ENCODE results near the gene MRPS26.
"Not testable (repeated sequence)": the region's sequence is repeated elsewhere in the genome, so short reads cannot be mapped to it uniquely, and the experiment has no call there.

The MRPS26 gene

GRCh38 chr20:3042625-3043024 lies 3.2 kb upstream of the MRPS26 start:
- no peak for DNase-seq (ENCODE audit: low spot score)

- no peak for DNase-seq (ENCODE audit: low spot score)
These were observed 2.5 kb upstream of the MRPS26 start, which contains the start of gene GNRH2 for GRCh38 chr20:3043322-3043721. GNRH2 (plus strand) TSS chr20:3043622; CDS start chr20:3044415, 793 bp downstream.

GRCh38 chr20:3044336-3044965 lies 1.4 kb upstream of the MRPS26 start:
- DNase-seq (ENCODE audit: low spot score): no peak

GRCh38 chr20:3045042-3045815 lies 623 bp upstream of the MRPS26 start:
- peak; percentile 89 for DNase-seq (ENCODE audit: low spot score)

GRCh38 chr20:3046677-3047462 lies 1.0 kb downstream of the MRPS26 start:
- DNase-seq (ENCODE audit: low spot score): no peak

DNA sequence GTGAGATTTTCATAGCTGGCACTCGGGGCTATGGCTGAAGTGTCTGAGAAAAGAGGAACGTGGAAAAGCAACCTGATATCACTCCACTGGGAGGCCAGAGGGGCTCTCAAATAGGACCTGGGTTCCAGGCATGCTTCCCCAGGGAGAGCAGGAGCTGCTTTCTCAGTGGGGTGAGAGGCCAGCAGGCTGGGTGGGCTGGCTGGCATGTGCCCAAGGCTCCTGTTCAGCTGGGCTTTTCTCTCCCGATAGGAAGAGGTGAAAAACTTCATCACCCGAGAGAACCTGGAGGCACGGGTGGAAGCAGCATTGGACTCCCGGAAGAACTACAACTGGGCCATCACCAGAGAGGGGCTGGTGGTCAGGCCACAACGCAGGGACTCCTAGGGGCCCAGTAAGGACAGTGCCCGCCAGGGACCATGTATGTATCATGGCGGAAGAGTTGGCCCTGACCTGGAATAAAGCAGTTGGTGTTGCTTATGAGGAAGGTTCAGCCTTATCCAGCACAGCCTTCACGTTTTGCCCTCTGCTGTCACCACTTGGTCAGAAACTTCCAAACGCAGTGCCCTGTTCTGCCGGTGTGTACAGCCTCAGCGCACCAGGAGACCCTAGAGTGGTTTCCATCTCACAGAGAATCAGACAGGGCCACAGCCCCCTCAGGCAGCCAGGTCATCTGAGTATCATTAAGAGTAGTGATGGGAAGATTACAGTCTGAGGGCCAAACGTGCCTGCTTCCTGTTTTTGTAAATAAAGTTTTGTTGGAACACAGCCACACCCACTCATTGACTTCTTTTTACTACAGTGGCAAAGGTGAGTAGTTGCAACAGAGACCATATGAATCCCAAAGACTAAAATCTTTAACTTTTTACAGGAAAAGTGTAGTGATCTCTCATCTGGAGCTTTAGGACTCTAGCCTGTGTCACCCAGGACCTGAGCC lies 1.9 kb downstream of the MRPS26 start:
- no peak for DNase-seq (ENCODE audit: low spot score)

GRCh38 chr20:3051385-3052019 lies 5.7 kb downstream of the MRPS26 start:
- no peak for DNase-seq (ENCODE audit: low spot score)

DNA sequence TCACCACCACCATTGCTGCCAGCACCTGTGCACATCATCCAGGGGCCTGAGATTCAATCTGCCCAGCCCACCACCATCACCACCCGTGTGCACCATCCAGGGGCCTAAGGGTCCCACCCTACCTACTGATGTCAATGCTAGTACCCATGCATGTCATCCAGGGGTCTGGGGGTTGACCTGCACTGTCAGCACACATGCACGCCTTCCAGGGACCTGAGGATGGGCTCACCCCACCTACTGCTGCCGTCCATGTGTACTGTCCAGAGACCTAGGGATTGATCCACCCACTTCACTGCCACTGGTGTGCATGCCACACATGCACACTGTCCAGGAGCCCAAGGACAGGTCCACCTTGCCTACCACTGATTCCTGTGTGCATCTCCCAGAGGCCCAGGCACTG lies 13.6 kb downstream of the MRPS26 start:
- DNase-seq (ENCODE audit: low spot score): no peak

GRCh38 chr20:3064119-3064518 lies 18.3 kb downstream of the MRPS26 start:
- DNase-seq (ENCODE audit: low spot score): not testable (repeated sequence)

DNA sequence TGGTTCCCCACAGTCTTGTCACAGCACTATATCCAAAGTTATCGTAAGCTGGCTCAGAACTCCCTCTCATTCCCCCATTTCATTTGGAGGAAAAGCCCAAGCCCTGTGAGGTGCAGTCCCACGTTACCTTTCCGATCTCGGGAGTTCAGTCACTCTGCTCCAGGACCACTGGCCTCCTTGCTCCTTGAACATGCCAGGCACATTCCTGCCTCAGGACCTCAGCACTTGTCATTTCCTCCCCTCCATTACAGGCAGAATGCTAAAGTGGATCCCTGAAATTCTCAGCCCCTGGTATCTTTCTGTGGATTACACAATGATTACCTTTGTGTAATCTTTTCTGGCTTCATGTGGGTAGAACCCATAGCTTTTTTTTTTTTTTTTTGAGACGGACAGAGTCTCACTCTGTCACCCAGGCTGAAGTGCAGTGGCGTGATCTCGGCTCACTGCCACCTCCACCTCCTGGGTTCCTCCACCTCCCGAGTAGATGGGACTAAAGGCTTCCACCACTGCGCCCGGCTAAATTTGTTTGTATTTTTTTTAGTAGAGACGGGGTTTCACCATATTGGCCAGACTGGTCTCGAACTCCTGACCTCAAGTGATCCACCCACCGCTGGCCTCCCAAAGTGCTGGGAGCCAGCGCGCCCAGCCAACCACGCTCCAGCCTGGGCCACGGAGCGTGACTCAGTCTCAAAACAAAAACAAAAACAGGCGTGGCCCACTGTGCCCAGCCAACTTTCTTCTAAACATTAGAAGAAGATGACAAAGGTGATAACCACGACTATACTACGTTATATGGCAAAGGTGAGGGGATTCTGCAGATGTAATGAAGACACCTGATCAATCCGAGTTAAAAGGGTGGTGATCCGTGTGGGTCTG lies 21.5 kb downstream of the MRPS26 start:
- DNase-seq (ENCODE audit: low spot score): no peak

GRCh38 chr20:3068075-3068474 lies 22.2 kb downstream of the MRPS26 start:
- peak; percentile 3 for DNase-seq (ENCODE audit: low spot score)

DNA sequence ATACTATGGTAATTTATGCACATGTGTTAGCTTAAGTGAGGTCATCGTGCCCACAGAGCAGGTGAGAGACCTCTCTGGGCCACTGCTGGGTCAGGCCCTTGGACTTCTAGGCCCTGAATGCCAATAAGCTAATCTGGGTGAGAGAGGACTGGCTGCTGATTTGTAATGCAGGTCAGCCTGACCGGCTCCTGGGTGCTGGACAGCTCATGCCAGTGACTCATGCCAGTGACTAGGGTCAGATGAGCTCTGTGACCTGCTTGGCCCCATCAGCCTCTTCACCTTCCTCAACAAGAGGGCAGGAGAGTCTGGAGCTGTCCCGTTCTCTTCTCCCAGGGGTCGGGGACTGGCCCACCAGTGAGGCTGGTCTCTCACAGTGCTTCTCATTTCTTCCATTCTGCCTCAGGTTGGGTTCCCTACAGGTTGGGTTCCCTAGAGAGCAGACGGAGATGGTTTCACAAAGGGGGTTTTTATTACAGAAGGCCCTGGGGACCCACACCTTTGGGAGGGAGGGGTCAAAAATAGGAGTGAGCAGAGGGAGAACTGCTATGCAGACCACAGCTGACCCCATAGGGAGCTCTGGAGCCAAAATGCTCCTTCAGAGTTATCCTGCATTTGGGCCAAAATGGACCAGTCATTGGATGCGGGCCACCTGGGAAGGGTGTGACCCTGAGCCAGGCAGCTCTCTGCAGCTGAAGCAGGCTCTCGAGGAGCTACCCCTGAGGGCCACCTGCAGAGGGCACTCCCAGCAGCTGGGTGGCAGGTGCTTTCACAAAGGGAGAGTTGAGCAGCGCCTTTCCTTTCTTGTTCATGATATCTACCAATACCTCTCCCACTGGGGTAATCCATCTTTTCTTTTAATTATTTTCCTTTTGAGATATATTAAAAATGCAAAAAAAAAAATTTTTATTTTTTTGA lies 23.4 kb downstream of the MRPS26 start:
- no peak for DNase-seq (ENCODE audit: low spot score)

GRCh38 chr20:3070725-3071124 lies 24.9 kb downstream of the MRPS26 start:
- DNase-seq (ENCODE audit: low spot score): no peak

DNA sequence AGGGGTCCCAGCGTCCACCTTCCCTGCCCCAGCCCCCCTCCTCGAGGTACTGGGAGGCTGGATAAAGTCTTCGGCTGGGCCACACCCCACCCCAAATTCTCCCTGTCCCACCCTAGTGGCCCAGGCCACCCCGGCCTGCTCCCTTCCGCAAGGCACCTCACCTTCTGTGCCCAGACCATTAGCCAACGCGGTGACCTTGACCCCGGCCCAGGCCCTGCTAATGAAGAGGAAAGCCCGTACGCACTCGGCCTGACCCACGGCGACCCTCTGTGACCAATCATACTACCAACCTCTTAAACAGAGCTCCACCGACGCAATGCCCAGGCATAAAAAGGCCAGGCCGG lies 25.4 kb downstream of the MRPS26 start:
- DNase-seq (ENCODE audit: low spot score): no peak

DNA sequence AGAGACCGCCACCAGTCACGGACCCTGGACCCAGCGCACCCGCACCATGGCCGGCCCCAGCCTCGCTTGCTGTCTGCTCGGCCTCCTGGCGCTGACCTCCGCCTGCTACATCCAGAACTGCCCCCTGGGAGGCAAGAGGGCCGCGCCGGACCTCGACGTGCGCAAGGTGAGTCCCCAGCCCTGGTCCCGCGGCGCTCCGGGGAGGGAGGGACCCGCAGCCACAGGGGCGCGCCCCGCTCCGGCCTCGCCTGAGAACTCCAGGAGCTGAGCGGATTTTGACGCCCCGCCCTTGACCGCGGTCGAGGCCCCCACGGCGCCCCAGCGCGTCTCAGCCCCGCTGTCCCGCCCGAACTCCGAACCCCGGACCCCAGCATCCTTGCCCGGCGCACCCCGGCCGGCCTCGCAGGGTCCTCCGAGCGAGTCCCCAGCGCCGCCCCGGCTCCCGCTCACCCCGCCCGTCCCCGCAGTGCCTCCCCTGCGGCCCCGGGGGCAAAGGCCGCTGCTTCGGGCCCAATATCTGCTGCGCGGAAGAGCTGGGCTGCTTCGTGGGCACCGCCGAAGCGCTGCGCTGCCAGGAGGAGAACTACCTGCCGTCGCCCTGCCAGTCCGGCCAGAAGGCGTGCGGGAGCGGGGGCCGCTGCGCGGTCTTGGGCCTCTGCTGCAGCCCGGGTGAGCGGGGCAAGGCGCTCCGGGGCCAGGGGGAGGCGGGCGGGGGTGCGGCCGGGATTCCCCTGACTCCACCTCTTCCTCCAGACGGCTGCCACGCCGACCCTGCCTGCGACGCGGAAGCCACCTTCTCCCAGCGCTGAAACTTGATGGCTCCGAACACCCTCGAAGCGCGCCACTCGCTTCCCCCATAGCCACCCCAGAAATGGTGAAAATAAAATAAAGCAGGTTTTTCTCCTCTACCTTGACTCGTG lies 26.0 kb downstream of the MRPS26 start, which contains the start of gene OXT:
TSS of gene OXT (plus strand) at position 11 of the 920 bp plus-strand sequence. CDS start at position 47, 36 bp downstream.
- no peak for DNase-seq (ENCODE audit: low spot score)

DNA sequence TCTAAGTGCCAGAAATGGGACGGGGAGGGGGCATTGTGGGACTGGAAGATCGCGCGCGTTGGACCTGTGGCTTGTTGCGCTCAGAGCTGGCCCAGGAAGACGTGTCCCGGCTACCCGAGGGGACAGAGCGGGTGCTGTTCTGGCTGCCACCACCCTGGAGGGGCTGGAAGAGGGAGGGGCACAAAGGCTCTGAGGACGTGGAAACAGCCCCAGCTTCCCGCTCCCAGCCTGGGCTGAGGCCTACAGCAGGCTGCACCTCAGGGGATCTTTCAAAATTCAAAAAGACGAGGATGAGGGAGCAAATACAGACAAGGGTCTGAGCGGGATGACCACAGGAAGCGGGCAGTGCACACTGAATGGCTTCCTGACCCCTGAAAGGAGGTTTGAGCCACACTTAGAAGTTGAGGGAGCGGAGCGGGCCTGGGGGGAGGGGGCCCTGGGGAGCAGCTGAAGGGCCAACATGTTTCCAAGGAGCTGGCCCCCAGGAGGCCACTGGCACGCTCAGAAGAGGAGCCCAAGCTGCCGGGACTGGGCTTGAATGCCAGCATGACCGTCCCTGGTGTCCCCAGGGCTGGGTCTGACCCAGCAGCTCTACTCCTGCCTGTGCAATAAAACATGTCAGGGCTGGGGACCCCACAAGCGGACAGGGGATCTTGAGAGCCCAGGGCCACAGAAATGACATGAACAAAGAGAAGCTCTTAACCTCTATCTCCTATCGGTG lies 26.8 kb downstream of the MRPS26 start:
- DNase-seq (ENCODE audit: low spot score): peak; percentile 0

DNA sequence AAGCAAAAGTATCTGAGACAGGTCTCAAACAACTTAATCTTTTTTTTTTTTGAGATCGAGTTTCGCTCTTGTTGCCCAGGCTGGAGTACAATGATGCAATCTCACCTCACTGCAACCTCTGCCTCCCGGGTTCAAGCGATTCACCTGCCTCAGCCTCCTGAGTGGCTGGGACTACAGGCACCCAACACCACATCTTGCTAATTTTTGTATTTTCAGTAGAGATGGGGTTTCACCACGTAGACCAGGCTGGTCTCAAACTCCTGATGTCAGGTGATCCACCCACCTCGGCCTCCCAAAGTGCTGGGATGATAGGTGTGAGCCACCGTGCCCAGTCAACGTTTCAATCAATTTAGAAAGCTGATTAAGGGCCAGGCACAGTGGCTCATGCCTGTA lies 27.4 kb downstream of the MRPS26 start:
- DNase-seq (ENCODE audit: low spot score): not testable (repeated sequence)
